ENCODE measurements around the gene TDRD1.
"Not testable (repeated sequence)": the region's sequence is repeated elsewhere in the genome, so short reads cannot be mapped to it uniquely, and the experiment has no call there.

DNA sequence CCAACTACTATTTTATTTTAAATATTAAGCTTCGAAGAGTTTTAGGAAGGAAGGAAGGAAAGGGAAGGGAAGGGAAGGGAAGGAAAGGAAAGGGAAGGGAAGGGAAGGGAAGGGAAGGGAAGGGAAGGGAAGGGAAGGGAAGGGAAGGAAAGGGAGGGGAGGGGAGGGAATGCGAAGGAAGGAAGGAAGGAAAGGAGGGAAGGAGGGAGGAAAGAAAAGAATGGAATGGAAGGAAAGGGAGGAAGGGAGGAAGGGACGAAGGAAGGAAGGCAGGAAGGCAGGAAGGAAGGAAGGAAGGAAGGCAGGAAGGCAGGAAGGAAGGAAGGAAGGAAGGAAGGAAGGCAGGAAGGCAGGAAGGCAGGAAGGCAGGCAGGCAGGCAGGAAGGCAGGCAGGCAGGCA, 29.7 kb upstream of the TDRD1 start:
- TF ChIP-seq, protein P1, sequence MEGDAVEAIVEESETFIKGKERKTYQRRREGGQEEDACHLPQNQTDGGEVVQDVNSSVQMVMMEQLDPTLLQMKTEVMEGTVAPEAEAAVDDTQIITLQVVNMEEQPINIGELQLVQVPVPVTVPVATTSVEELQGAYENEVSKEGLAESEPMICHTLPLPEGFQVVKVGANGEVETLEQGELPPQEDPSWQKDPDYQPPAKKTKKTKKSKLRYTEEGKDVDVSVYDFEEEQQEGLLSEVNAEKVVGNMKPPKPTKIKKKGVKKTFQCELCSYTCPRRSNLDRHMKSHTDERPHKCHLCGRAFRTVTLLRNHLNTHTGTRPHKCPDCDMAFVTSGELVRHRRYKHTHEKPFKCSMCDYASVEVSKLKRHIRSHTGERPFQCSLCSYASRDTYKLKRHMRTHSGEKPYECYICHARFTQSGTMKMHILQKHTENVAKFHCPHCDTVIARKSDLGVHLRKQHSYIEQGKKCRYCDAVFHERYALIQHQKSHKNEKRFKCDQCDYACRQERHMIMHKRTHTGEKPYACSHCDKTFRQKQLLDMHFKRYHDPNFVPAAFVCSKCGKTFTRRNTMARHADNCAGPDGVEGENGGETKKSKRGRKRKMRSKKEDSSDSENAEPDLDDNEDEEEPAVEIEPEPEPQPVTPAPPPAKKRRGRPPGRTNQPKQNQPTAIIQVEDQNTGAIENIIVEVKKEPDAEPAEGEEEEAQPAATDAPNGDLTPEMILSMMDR (IDR thresholded peaks at IDR 0.05), result not testable (repeated sequence)
- TF ChIP-seq POLR2A (IDR thresholded peaks at IDR 0.05), result not testable (repeated sequence)
